ENCODE data around the gene LAMB1.

The LAMB1 gene

DNA sequence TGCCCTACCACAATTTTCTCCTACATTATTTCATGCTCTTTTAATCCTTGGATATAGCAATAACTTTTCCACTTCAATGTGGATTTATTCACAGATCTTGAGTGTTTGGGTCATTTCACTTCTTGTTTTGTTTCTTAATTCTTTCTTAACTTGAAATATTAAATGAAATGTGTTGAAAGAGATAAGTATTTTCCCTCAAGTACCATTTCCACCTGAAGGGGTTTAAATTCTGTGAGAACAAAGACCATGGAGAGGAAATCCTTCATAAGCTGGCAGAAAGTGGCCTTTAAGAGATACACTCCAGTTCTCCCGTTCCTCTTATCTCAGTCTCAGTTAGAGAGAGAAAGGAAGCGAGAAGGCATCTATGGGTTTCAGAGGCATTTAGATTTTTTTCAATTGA is 126.0 kb downstream of the LAMB1 start:
- H3K4me1 ChIP-seq (ENCODE audit: control insufficient read depth, insufficient read depth, low read length, poor library complexity, severe bottlenecking) = peaks cover 5% of the 10 kb centered on the region
- H3K36me3 ChIP-seq (ENCODE audit: control insufficient read depth, insufficient read depth, low read length) = no peaks in the 10 kb centered on the region
- H3K4me3 ChIP-seq (ENCODE audit: insufficient read depth, low read depth, low read length, poor library complexity, severe bottlenecking) = no peak overlapping the region
- no peaks in the 10 kb centered on the region for H3K9me3 ChIP-seq (ENCODE audit: control insufficient read depth, low read length)
- H3K27me3 ChIP-seq (replicated peaks; ENCODE audit: control insufficient read depth, insufficient read depth, low read length, poor library complexity, severe bottlenecking) = no peaks in the 10 kb centered on the region
- no peak for DNase-seq
- H3K27ac ChIP-seq (ENCODE audit: insufficient read depth, low read length, poor library complexity, severe bottlenecking) = no peak overlapping the region

DNA sequence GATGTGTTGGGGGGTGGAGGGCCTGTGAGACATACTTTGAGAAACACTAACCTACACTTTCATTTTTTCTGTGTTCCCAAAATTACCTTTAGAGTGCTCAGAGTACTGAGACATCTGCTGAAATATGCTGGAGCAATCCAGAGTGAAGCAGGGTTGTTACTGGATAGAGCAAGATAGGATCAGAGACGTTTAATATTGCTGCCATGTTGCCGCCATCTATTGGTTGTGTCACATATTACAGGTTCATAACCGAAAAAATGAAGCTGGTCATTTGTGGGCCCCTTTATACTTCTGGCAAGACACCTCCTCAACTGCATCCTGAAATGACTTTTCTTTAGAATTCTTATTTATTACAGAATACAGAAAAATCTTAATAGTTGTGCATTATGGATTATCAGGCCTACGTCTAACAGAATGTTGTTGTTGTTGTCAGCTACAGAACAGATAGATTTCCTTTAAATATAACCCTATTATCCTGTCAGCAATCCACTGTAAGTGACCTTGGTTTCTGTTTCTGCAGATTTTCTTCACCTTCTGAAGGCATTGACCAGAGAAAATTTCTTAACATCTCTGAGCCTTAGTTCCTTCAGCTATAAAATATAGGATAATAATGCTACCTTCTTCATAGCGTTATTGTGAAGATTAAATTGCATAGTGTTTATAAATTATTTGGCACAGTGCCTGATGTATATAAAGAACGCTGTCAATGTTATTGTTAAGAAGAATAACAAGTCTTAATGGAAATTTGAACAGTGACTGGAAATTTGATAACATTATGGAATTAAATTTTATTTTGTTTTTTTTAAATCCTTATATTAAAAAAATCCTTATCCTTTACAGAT is 128.1 kb downstream of the LAMB1 start:
- H3K9me3 ChIP-seq (ENCODE audit: control insufficient read depth, low read length) = no peaks in the 10 kb centered on the region
- peak in 1 of 3 donors; percentile 22 for DNase-seq
- H3K4me3 ChIP-seq (ENCODE audit: insufficient read depth, low read depth, low read length, poor library complexity, severe bottlenecking) = no peak overlapping the region
- no peaks in the 10 kb centered on the region for H3K36me3 ChIP-seq (ENCODE audit: control insufficient read depth, insufficient read depth, low read length)
- H3K27ac ChIP-seq (ENCODE audit: insufficient read depth, low read length, poor library complexity, severe bottlenecking) = no peak overlapping the region
- H3K27me3 ChIP-seq (replicated peaks; ENCODE audit: control insufficient read depth, insufficient read depth, low read length, poor library complexity, severe bottlenecking) = no peaks in the 10 kb centered on the region
- peaks cover 14% of the 10 kb centered on the region for H3K4me1 ChIP-seq (ENCODE audit: control insufficient read depth, insufficient read depth, low read length, poor library complexity, severe bottlenecking)

DNA sequence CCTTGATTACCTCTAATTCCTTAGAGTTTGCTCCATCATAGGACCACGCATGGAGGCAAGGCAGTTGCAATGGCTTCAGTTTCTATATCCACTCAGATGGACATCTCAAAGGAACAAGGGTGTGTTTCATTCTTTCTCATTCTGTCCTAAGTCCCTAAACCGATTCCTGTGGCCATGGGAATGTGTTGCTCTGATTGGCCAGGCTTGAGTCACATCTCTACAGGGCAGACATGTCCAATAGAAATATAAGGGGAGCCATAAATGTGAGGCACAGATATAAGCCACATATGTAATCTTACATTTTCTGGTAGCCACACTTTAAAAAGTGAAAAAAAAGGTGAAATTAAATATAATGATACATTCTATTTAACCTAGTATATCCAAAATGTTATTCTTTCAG is 128.8 kb downstream of the LAMB1 start:
- Histone ChIP-seq H3K36me3 (ENCODE audit: control insufficient read depth, insufficient read depth, low read length) (no peaks in the 10 kb centered on the region), H3K27me3 (replicated peaks; ENCODE audit: control insufficient read depth, insufficient read depth, low read length, poor library complexity, severe bottlenecking) (no peaks in the 10 kb centered on the region), H3K4me3 (ENCODE audit: insufficient read depth, low read depth, low read length, poor library complexity, severe bottlenecking) (no peak overlapping the region), H3K4me1 (ENCODE audit: control insufficient read depth, insufficient read depth, low read length, poor library complexity, severe bottlenecking) (peaks cover 14% of the 10 kb centered on the region), H3K27ac (ENCODE audit: insufficient read depth, low read length, poor library complexity, severe bottlenecking) (no peak overlapping the region), H3K9me3 (ENCODE audit: control insufficient read depth, low read length) (no peaks in the 10 kb centered on the region)
- DNase-seq = no peak
